Gastroesophageal sphincter (tissue), 3 donors: ENCODE results near the gene SMIM14.
"Not testable (repeated sequence)": the region's sequence is repeated elsewhere in the genome, so short reads cannot be mapped to it uniquely, and the experiment has no call there.

ENCODE experiments used
- POLR2AphosphoS5 ChIP-seq: sonication (generic); formaldehyde crosslinking; IDR thresholded peaks from one replicate; pipeline ENCODE4 v1.6.1; 2017; ENCODE audit warnings: antibody characterized with exemption
- TF ChIP-seq, protein P1 (sequence below), 4 experiments: fragments of 200-600 bp in 2 of 4; fragments of 450-650 bp in 2 of 4; sonication (generic) in 1 of 4; IDR thresholded peaks; one replicate each; pipeline ENCODE4 v1.5.1; 2017 to 2019; ENCODE audit warnings: antibody characterized with exemption in 4 of 4, mild to moderate bottlenecking in 2 of 4, moderate library complexity in 2 of 4

DNA sequence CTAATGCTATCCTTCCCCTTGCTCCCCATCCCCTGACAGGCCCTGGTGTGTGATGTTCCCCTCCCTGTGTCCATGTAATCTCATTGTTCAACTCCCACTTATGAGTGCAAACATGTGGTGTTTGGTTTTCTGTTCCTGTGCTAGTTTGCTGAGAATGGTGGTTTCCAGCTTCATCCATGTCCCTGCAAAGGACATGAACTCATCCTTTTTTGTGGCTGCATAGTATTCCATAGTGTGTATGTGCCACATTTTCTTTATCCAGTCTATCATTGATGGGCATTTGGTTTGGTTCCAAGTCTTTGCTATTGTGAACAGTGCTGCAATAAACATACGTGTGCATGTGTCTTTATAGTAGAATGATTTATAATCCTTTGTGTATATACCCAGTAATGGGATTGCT, 31.6 kb upstream of the SMIM14 start:
- TF ChIP-seq, protein P1, sequence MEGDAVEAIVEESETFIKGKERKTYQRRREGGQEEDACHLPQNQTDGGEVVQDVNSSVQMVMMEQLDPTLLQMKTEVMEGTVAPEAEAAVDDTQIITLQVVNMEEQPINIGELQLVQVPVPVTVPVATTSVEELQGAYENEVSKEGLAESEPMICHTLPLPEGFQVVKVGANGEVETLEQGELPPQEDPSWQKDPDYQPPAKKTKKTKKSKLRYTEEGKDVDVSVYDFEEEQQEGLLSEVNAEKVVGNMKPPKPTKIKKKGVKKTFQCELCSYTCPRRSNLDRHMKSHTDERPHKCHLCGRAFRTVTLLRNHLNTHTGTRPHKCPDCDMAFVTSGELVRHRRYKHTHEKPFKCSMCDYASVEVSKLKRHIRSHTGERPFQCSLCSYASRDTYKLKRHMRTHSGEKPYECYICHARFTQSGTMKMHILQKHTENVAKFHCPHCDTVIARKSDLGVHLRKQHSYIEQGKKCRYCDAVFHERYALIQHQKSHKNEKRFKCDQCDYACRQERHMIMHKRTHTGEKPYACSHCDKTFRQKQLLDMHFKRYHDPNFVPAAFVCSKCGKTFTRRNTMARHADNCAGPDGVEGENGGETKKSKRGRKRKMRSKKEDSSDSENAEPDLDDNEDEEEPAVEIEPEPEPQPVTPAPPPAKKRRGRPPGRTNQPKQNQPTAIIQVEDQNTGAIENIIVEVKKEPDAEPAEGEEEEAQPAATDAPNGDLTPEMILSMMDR (IDR thresholded peaks at IDR 0.05) = not testable (repeated sequence)
- TF ChIP-seq POLR2AphosphoS5 = not testable (repeated sequence)
